TTC549 (cell line): ENCODE data around the gene DCP1B.
"Not testable (repeated sequence)": the region's sequence is repeated elsewhere in the genome, so short reads cannot be mapped to it uniquely, and the experiment has no call there.

Experiments used
- FAIRE-seq: peaks from 2 replicates; lab custom pipeline; 2012; peaks lifted over from hg19 to GRCh38; lab: Jason Lieb, UNC

The DCP1B gene

GRCh38 chr12:1974812-1975211 lies 29.4 kb downstream of the DCP1B start:
- no peak for FAIRE-seq

GRCh38 chr12:1972856-1973317 lies 31.4 kb downstream of the DCP1B start:
- FAIRE-seq, result no peak

GRCh38 chr12:1972260-1972659 lies 32.0 kb downstream of the DCP1B start:
- FAIRE-seq, result no peak

GRCh38 chr12:1970331-1970900 lies 33.8 kb downstream of the DCP1B start:
- no peak for FAIRE-seq

DNA sequence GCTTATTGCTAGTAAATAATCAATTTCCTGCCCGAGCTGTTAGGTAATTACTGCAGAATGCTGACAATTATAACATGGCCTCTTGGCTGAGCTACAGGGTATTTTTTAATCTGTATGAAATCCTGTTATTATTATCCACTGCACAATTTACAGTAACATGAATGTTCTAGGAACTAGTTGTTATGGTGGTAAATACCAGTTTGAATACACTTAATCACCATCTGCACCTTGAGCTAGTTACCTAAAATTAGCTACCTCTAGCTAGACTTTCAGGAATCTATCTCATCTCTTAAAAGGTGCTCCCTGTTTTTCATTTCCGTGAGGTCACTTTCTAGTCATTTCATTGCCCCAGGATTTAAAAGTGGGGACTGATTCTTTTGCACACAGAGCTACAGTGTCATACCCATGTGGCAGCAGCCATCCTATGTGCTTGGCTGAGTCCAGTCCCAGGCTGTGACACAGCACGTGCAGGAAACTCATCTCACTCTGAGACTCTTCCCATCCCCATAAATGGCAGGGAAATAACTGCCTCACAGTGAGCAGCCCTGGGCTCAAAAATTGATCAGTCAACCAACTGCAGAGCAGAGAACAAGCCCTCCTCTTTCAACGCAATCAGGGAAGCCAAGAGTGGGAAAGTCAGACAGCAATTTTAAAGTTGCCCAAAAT lies 37.6 kb downstream of the DCP1B start:
- no peak for FAIRE-seq

DNA sequence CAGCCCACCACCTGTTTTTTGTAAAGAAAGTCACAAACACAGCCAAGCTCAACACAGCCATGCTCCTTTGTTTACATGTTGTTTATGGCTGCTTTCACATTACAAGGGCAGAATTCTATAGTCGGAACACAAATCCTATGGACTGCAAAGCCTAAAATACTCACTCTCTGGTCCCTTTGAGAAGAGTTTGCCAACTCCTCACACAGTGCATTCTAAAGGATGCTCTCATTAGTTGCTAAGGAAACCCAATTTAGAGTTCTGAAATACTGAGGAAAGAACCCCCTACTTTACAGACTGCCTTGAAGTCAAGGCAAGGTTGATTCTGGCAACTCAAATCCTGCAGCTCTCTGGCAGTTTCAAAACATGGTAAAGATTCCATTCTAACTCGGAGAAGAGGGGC lies 38.3 kb downstream of the DCP1B start:
- no peak for FAIRE-seq

- FAIRE-seq, result no peak
Observed at GRCh38 chr12:1962051-1963020, 41.9 kb downstream of the DCP1B start.

DNA sequence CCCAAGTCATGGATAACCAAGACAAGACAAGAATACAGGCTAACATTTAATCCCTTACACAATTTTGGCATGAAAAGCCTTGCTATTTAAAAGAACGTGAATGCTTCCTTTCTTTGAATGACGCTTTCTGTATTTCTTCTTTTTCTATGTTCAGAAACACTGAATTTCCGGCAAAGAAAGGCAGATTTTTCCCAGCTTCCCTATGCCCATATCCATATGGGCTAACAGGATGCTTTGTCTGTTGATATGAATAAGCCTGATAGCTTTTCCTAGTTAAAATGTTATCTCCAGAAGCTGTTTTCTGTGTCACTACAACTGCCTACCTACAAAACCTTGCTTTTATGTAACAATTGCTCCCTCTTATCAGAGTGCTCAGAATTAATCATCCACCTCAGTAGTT lies 47.5 kb downstream of the DCP1B start:
- FAIRE-seq, result no peak

GRCh38 chr12:1949771-1950470 lies 54.3 kb downstream of the DCP1B start:
- no peak for FAIRE-seq

DNA sequence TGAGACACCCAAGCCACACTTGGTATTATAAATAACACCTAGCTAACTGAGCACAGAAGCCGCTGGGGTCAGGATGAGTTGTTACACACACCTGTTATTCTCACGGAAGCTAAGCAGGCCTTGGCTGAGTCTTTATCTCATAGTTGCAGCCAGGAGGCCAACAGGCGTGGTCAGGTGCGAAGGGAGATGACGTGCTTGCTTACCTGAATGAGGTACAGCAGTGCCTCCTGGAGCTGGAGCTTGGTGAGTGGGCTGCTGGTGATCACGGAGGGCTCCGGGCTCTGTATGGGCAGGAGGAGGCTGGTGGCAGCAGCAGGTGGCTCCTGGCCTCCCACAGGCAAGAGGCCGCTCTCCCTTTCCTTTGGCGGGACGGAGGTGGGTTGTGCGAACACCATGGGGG lies 55.4 kb downstream of the DCP1B start:
- no peak for FAIRE-seq

- no peak for FAIRE-seq
Observed at GRCh38 chr12:1947081-1947480, 57.2 kb downstream of the DCP1B start.

GRCh38 chr12:1946296-1946695 lies 58.0 kb downstream of the DCP1B start:
- FAIRE-seq, result no peak

GRCh38 chr12:1945502-1945901 lies 58.8 kb downstream of the DCP1B start:
- FAIRE-seq, result not testable (repeated sequence)

DNA sequence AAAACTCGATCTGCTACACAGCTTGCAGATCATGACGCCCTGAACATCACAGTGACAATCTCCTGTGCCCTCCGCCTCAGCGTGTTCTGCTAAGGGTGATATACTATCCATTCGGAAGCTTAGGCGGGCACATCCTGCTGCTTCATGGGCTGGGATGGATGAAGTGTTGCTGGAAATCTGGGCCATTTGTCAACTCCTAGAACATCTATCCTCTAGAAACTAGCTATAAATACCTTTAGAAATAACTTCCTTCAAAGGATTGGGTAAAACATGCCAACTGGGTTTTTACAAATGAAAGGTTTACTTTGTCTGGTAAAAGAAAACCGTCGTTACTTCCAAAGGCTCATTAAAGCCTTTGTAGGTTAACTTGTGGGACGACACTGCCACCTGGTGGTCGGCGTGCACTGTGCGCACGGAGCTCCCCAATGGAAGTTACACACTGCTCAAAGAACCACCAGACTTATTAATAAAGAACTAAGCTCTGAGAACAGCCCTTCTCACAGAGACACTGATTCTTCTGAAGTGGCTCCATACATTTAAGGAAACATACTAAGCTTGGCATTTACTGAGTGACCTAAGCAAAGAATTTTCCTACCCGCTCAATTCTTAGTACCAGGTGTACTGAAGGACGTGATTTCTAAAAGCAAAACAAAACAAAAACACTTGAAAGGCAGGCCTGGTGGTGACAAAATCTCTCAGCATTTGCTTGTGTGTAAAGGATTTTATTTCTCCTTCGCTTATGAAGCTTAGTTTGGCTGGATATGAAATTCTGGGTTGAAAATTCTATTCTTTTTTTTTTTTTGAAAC lies 64.3 kb downstream of the DCP1B start:
- peak; percentile 54 for FAIRE-seq

GRCh38 chr12:1939331-1939730 lies 64.9 kb downstream of the DCP1B start:
- no peak for FAIRE-seq

GRCh38 chr12:1937481-1938224 lies 66.6 kb downstream of the DCP1B start:
- no peak for FAIRE-seq

DNA sequence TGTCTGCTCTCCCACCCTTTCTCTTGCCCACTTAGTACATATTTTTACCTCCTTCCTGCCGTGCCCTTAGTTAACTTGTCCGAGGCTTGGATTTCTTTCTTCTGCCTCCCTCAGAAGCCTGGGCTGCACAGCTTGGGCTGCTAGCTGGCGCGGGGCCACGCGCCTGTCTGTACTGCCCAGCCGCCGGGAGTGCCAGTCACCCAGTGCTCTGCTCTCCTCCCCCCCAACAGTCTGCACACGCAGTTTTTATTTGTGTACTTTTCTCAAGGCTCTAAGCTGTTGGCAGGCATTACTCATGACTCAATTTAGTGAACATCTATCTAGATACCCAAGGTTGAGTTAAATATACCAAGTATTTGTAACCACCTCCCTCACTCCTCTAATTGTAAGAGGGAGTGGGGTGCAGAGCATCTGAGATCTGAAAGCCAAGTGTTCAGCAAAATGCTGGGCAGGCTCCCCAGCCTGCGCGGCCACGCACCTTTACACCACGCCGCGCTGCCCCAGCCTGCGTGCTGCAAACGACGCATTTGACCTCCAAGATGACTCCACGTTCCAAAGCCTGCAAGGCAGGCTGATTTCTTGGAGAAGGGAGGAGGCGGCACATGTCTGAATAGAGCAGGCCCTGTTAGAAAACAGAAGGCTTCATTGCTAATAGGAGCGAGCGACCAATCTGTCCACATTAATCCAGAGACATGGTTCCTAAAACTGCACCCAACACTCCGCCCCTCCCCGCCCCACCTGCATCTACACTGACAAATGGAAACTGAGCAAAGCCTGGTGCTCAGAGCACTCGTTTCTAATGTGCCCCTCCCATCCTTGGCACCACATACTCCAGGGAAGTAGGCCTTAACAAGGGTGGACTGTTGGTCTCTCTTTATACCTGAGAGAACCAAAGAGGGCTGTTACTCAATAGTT lies 67.6 kb downstream of the DCP1B start:
- FAIRE-seq, result no peak

DNA sequence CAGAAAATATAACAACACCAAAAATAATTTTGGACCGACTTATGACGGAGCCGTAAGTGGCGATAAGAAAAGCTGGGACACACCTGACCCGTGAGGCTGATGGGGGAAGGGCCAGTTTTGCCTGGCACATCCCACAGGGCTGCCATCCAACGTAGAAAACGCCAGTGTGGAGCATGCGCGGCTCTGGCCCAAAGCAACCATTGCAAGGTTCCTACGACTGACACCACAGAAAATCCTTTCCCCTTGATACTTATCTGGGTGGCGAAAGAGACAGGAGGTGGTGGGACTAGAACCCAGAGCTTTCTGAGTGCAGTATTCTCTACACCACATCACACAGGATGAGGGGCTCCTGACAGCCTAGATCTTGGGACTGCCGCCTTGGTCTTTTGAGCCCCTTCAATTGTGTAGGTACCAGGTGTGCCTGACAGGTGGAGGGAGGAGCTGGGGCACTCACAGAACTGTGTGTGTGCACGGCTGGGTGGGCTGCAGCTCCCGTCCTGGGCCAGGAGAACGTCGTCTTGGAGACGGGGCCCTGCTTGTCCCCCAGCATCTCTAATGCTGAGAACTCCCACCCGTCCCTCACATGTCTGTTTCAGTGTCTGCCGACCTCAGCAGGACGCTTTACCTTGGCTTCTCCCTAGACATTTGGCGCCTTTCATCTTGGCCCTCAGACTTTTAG lies 68.4 kb downstream of the DCP1B start:
- FAIRE-seq, result no peak

GRCh38 chr12:1935242-1935641 lies 69.0 kb downstream of the DCP1B start:
- FAIRE-seq, result no peak
